ENCODE measurements around the gene TDP2. TPM values are rescaled to one million over a fixed set of nuclear protein-coding genes. Genes with fewer than 3 reads are reported as not detected.

Gene TDP2
- total and polyA plus RNA-seq, 7 donors = 16.3 to 56.7 (median 20.4) TPM

DNA sequence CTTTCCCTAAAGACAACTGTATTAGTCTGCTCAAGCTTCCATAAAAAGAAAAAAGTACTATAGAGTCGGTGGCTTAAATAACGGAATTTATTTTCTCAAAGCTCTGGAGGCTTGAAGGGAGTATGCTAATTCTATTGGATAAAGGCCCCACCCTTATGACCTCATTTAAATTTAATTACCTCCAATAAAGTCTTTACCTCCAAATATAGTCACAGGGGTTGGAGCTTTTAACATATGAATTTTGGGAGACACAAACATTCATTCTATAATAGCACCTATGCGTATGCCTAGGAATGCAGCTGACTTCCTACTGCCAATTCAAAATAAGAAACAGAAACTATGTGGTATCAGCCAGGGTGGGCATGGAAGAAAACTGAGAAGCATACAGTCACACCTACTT, 46.1 kb downstream of the TDP2 start:
- Histone ChIP-seq H3K27me3 (ENCODE audit: insufficient read depth in 3 of 3, low read length in 2 of 3) (no peaks in the 10 kb centered on the region), H3K4me3 (no peak overlapping the region), H3K4me1 (no peaks in the 10 kb centered on the region), H3K27ac (no peak overlapping the region), H3K9me3 (no peaks in the 10 kb centered on the region), H3K36me3 (ENCODE audit: insufficient read depth in 1 of 2, low read depth in 1 of 2) (no peaks in the 10 kb centered on the region)
- ATAC-seq = no peak
- WGBS, 3 donors = 85 to 90% (median 89%) methylated on average over 3 of the region's 3 CpGs
- no peak for DNase-seq
- no peak for TF ChIP-seq CTCF (IDR thresholded peaks at IDR 0.05)
- intact Hi-C loops (cut with DNase I) = no loop called here

DNA sequence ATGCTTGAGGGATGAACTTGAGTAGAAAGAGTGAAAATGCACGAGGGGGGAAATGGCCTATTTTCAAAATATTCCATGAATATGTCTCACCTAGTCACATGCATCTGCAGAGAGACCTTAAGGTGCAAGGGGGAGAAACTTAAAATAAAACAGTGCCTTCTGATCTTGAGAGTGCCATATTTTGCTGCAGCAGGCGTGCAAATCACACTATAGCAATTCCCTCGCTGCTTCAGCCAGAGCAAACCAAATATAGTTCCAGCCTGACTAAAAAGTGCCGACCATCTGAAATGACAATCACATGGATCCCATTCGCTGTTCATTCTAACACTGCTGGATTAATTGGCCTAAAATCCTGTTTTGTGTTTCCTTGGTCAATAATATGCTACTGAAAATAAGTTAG, 47.0 kb downstream of the TDP2 start:
- Histone ChIP-seq H3K27ac (no peak overlapping the region), H3K4me3 (no peak overlapping the region), H3K36me3 (ENCODE audit: insufficient read depth in 1 of 2, low read depth in 1 of 2) (no peaks in the 10 kb centered on the region), H3K4me1 (no peaks in the 10 kb centered on the region), H3K9me3 (no peaks in the 10 kb centered on the region), H3K27me3 (ENCODE audit: insufficient read depth in 3 of 3, low read length in 2 of 3) (no peaks in the 10 kb centered on the region)
- no peak for DNase-seq
- intact Hi-C loops (cut with DNase I) = no loop called here
- ATAC-seq = no peak
- 84% methylated on average over 5 of the region's 5 CpGs for WGBS, 3 donors
- no peak for TF ChIP-seq CTCF (IDR thresholded peaks at IDR 0.05)

DNA sequence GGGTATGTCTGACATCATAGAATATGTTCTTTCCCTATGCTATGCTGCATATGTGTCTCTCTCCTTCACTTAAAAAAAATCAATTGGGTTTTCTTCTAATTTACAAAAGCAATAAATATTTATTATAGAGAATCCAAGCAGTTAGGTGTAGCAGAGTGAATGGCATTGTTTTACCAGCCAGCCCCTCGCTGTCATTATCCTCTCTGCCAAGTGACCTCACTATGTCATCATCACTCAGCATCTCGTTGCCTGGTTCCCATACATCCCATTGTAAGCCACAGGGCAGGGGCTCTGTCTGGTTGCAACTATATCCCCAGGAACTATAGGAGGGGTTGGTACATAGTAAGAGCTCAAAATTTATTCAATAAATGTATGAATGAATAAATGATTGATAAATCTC, 52.1 kb downstream of the TDP2 start:
- ATAC-seq (no peak), DNase-seq (no peak)
- 20 to 36% (median 36%) methylated on average over 2 of the region's 2 CpGs for whole genome bisulfite sequencing, 3 donors
- no peaks in the 10 kb centered on the region for H3K36me3 ChIP-seq (ENCODE audit: insufficient read depth in 1 of 2, low read depth in 1 of 2)
- H3K9me3 ChIP-seq = no peaks in the 10 kb centered on the region
- TF ChIP-seq CTCF (IDR thresholded peaks at IDR 0.05) = no peak
- no peak overlapping the region for H3K27ac ChIP-seq
- no peaks in the 10 kb centered on the region for H3K27me3 ChIP-seq (ENCODE audit: insufficient read depth in 3 of 3, low read length in 2 of 3)
- no peaks in the 10 kb centered on the region for H3K4me1 ChIP-seq
- no peak overlapping the region for H3K4me3 ChIP-seq
- intact Hi-C loops (cut with DNase I) = no loop called here

- H3K4me3 ChIP-seq = no peak overlapping the region
- H3K4me1 ChIP-seq = no peaks in the 10 kb centered on the region
- no peaks in the 10 kb centered on the region for H3K36me3 ChIP-seq (ENCODE audit: insufficient read depth in 1 of 2, low read depth in 1 of 2)
- no peak overlapping the region for H3K27ac ChIP-seq
- 18 to 45% (median 21%) methylated on average over 7 of the region's 7 CpGs for WGBS, 3 donors
- intact Hi-C loops (cut with DNase I) = no loop called here
- ATAC-seq (no peak), DNase-seq (no peak)
- H3K9me3 ChIP-seq = no peaks in the 10 kb centered on the region
- TF ChIP-seq CTCF (IDR thresholded peaks at IDR 0.05) = no peak
- no peaks in the 10 kb centered on the region for H3K27me3 ChIP-seq (ENCODE audit: insufficient read depth in 3 of 3, low read length in 2 of 3)
These were observed 52.7 kb downstream of the TDP2 start for GRCh38 chr6:24614043-24614420.

GRCh38 chr6:24613361-24614042, 53.2 kb downstream of the TDP2 start:
- Histone ChIP-seq H3K27ac (no peak overlapping the region), H3K4me3 (no peak overlapping the region), H3K4me1 (no peaks in the 10 kb centered on the region), H3K36me3 (ENCODE audit: insufficient read depth in 1 of 2, low read depth in 1 of 2) (no peaks in the 10 kb centered on the region), H3K9me3 (no peaks in the 10 kb centered on the region), H3K27me3 (ENCODE audit: insufficient read depth in 3 of 3, low read length in 2 of 3) (no peaks in the 10 kb centered on the region)
- no peak for TF ChIP-seq CTCF (IDR thresholded peaks at IDR 0.05)
- intact Hi-C loops (cut with DNase I) = no loop called here
- DNase-seq (no peak), ATAC-seq (no peak)
- 34 to 49% (median 40%) methylated on average over 2 of the region's 2 CpGs for WGBS, 3 donors
